HepG2 (cell line): ENCODE measurements around the gene NET1. TPM values are rescaled to one million over a fixed set of nuclear protein-coding genes. Genes with fewer than 3 reads are reported as not detected.

Source experiments
- ATAC-seq: fragments of 200-7000 bp; cut with Tn5 transposase; 3 replicates; pipeline ENCODE4 v1.9.1; 2020; ENCODE audit warnings: mild to moderate bottlenecking, moderate library complexity
- BruUV-seq: library from RNA; stranded (reverse); fragments of 400-500 nt; replicated peaks from 2 replicates; lab custom pipeline; 2021; lab: Mats Ljungman, UMichigan
- CTCF ChIA-PET: fragments of 300-600 bp; formaldehyde crosslinking; extraction: SDS; loops from one replicate; lab custom pipeline; 2021; ENCODE audit warnings: low total read pairs, inconsistent platforms, low intra/inter-chr PET ratio; lab: Yijun Ruan, JAX
- POLR2A ChIA-PET: fragments of 350-600 bp; sonication (Branson Sonifier 250); formaldehyde crosslinking; loops from one replicate; lab custom pipeline; 2020; ENCODE audit warnings: antibody characterized with exemption, inconsistent platforms; lab: Yijun Ruan, JAX
- DNase-seq: peaks from one replicate; pipeline ENCODE4 v3.0.0-alpha.2; 2015; ENCODE audit warnings: low spot score
- FAIRE-seq: peaks from 3 replicates; lab custom pipeline; 2011; peaks lifted over from hg19 to GRCh38; lab: Jason Lieb, UNC
- H2AFZ ChIP-seq: one replicate; pipeline ENCODE4 v1.6.1; 2011; ENCODE audit warnings: low read length, inconsistent platforms
- H3K27ac ChIP-seq: fragments of 300-600 bp; 3 replicates; pipeline ENCODE4 v1.8.0; 2011; ENCODE audit warnings: mixed run types, mild to moderate bottlenecking, mixed read lengths, low read length, inconsistent platforms; ENCODE audit not compliant: insufficient read depth; ENCODE audit errors: extremely low read length
- H3K27me3 ChIP-seq, 2 experiments: fragments of 200-600 bp in 1 of 2; 2 replicates in 1 of 2; 3 replicates in 1 of 2; pipeline versions ENCODE4 v1.6.0 to v1.8.0; 2011; ENCODE audit warnings: low read length in 2 of 2, mild to moderate bottlenecking in 2 of 2, moderate library complexity in 2 of 2, inconsistent platforms in 1 of 2; ENCODE audit not compliant: insufficient read depth in 2 of 2, control insufficient read depth in 1 of 2
- H3K36me3 ChIP-seq, 2 experiments: fragments of 200-600 bp in 1 of 2; replicated peaks in 1 of 2; 2 replicates in 1 of 2; 3 replicates in 1 of 2; pipeline versions ENCODE4 v1.5.1 to v1.8.0; 2011; ENCODE audit warnings: low read length in 2 of 2, inconsistent platforms in 1 of 2; ENCODE audit not compliant: insufficient read depth in 2 of 2, control insufficient read depth in 1 of 2
- H3K4me1 ChIP-seq: 2 replicates; pipeline ENCODE4 v1.5.1; 2012; ENCODE audit warnings: low read length, inconsistent platforms; ENCODE audit not compliant: insufficient read depth
- H3K4me2 ChIP-seq: 2 replicates; pipeline ENCODE4 v1.6.0; 2011; ENCODE audit warnings: low read depth, low read length, inconsistent platforms
- H3K4me3 ChIP-seq, 3 experiments: fragments of 200-600 bp in 1 of 3; sonication (generic), shearing (Covaris generic) in 1 of 3; replicated peaks in 1 of 3; 2 replicates each; pipeline ENCODE4 v1.5.1; 2011 to 2016; ENCODE audit warnings: low read length in 3 of 3, inconsistent platforms in 2 of 3, low read depth in 2 of 3, mild to moderate bottlenecking in 2 of 3, control low read depth in 1 of 3, mixed read lengths in 1 of 3; ENCODE audit not compliant: insufficient read depth in 1 of 3
- H3K79me2 ChIP-seq: one replicate; pipeline ENCODE4 v1.6.1; 2011; ENCODE audit warnings: low read length, inconsistent platforms; ENCODE audit not compliant: insufficient read depth
- H3K9ac ChIP-seq: 2 replicates; pipeline ENCODE4 v1.6.0; 2011; ENCODE audit warnings: mild to moderate bottlenecking, low read depth, low read length, inconsistent platforms; ENCODE audit not compliant: insufficient read depth
- H3K9me3 ChIP-seq: 2 replicates; pipeline ENCODE4 v1.5.1; 2012; ENCODE audit warnings: mild to moderate bottlenecking, low read length
- H4K20me1 ChIP-seq: 2 replicates; pipeline ENCODE4 v1.6.0; 2011; ENCODE audit warnings: inconsistent platforms, mild to moderate bottlenecking, low read length, moderate library complexity; ENCODE audit not compliant: insufficient read depth
- MXD4 ChIP-seq: IDR thresholded peaks from 2 replicates; pipeline ENCODE4 v1.6.1; 2016; ENCODE audit warnings: mild to moderate bottlenecking, missing biosample characterization, missing genetic modification reagents
- PAX8 ChIP-seq: sonication (generic); formaldehyde crosslinking; IDR thresholded peaks from 2 replicates; pipeline ENCODE4 v1.8.0; 2022; ENCODE audit warnings: mild to moderate bottlenecking, missing genetic modification reagents, borderline replicate concordance
- ZNF3 ChIP-seq: IDR thresholded peaks from 2 replicates; pipeline ENCODE4 v1.7.0; 2017; ENCODE audit warnings: inconsistent platforms
- ZNF709 ChIP-seq: sonication (generic); formaldehyde crosslinking; IDR thresholded peaks from 2 replicates; pipeline ENCODE4 v1.5.0; 2020; ENCODE audit warnings: mild to moderate bottlenecking, missing genetic modification reagents
- WGBS: methylation state at CpG from one replicate; pipeline ENCODE4 v1.1.6; 2017; ENCODE audit warnings: low lambda C conversion rate; 5-methylcytosine and 5-hydroxymethylcytosine counted together
- in situ Hi-C: cut with HindIII; loops from 2 replicates; pipeline ENCODE4 v1.10.0; 2017; ENCODE audit warnings: low pct_unique_long_range_greater_than_20kb; ENCODE audit not compliant: extremely low pct_ligation_motif_present
- intact Hi-C: fragments of 100-400 bp; cut with micrococcal nuclease; formaldehyde crosslinking; loops from one replicate; pipeline ENCODE4 v1.10.0; 2022; ENCODE audit not compliant: unreplicated experiment
- polyA plus RNA-seq, 8 experiments: library from polyadenylated mRNA; depleted of rRNA in 3 of 8; stranded (reverse) in 7 of 8; unstranded in 1 of 8; fragments of >200 nt; fragmentation: Illumina TruSeq in 4 of 8; extraction: Trizol in 4 of 8; gene quantifications; 2 replicates each; pipeline versions ENCODE4 v1.2.1 to v1.2.3, GENCODE V29; 2011 to 2016; ENCODE audit warnings: low read depth in 4 of 8, missing spikeins in 1 of 8, mixed read lengths in 1 of 8; ENCODE audit not compliant: insufficient read depth in 1 of 8
- total RNA-seq, 5 experiments: library from RNA; depleted of rRNA; stranded (reverse); fragments of >200 nt; fragmentation: Illumina TruSeq; extraction: Trizol; gene quantifications; 2 replicates each; pipeline ENCODE4 v1.2.3, GENCODE V29; 2016; ENCODE audit warnings: low read depth in 1 of 5
- TF ChIP-seq, protein P1 (sequence below): sonication (generic); formaldehyde crosslinking; IDR thresholded peaks from 2 replicates; pipeline ENCODE4 v1.4.0; 2020; ENCODE audit warnings: missing genetic modification reagents, borderline replicate concordance
- TF ChIP-seq, protein P2 (sequence below): sonication (generic); formaldehyde crosslinking; IDR thresholded peaks from 2 replicates; pipeline ENCODE4 v1.4.0; 2020; ENCODE audit warnings: mild to moderate bottlenecking, missing genetic modification reagents

Gene NET1
- total and polyA plus RNA-seq, 2 of the 13 experiments (the other 11 are each of a cell fraction or from before 2014, with no cell fraction given), result 48.1 to 65.8 TPM

DNA sequence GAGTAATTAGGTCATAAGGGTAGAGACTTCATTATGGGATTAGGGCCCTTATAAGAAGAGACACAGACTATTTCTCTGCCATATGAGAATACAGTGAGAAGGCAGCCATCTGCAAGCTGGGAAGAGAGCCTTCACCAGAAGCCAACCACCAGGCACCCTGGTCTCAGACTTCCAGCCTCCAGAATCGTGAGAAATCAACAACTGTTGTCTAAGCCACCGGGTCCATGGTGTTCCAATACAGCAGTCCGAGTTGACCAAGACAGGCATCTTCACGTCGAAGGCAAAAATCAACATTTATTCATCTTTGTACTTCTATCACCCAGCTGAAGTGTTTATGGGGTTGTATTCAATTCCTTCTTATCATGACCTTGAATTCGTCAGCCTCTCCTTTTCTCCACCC lies 13.0 kb upstream of the NET1 start:
- in situ Hi-C loops (loop anchor here (25.0 kb wide), 1 partner anchor 562 kb away; the partner anchor contains the start of gene AKR1E2), intact Hi-C loops (no loop called here)
- no peak overlapping the region for H3K4me2 ChIP-seq
- no peak for DNase-seq
- TF ChIP-seq, protein P1, sequence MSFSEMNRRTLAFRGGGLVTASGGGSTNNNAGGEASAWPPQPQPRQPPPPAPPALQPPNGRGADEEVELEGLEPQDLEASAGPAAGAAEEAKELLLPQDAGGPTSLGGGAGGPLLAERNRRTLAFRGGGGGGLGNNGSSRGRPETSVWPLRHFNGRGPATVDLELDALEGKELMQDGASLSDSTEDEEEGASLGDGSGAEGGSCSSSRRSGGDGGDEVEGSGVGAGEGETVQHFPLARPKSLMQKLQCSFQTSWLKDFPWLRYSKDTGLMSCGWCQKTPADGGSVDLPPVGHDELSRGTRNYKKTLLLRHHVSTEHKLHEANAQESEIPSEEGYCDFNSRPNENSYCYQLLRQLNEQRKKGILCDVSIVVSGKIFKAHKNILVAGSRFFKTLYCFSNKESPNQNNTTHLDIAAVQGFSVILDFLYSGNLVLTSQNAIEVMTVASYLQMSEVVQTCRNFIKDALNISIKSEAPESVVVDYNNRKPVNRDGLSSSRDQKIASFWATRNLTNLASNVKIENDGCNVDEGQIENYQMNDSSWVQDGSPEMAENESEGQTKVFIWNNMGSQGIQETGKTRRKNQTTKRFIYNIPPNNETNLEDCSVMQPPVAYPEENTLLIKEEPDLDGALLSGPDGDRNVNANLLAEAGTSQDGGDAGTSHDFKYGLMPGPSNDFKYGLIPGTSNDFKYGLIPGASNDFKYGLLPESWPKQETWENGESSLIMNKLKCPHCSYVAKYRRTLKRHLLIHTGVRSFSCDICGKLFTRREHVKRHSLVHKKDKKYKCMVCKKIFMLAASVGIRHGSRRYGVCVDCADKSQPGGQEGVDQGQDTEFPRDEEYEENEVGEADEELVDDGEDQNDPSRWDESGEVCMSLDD (CRISPR knock-in tag), result no peak
- no peak for TF ChIP-seq ZNF709 (CRISPR knock-in tag)
- no peak for TF ChIP-seq ZNF3 (CRISPR knock-in tag)
- TF ChIP-seq, protein P2, sequence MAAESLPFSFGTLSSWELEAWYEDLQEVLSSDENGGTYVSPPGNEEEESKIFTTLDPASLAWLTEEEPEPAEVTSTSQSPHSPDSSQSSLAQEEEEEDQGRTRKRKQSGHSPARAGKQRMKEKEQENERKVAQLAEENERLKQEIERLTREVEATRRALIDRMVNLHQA (CRISPR knock-in tag), result no peak
- no peak for TF ChIP-seq MXD4 (CRISPR knock-in tag)
- no peak for TF ChIP-seq PAX8 (CRISPR knock-in tag)
- no peaks in the 10 kb centered on the region for H3K79me2 ChIP-seq
- no peak overlapping the region for H2AFZ ChIP-seq
- no peaks in the 10 kb centered on the region for H3K9me3 ChIP-seq
- ATAC-seq, result no peak
- H3K4me3 ChIP-seq, result no peak overlapping the region
- H4K20me1 ChIP-seq, result no peaks in the 10 kb centered on the region
- BruUV-seq, result no TSS peak
- no peaks in the 10 kb centered on the region for H3K36me3 ChIP-seq
- no peak overlapping the region for H3K9ac ChIP-seq
- ChIA-PET POLR2A (no interaction called here), CTCF (no interaction called here)
- WGBS, result 34% methylated on average over 6 of the region's 6 CpGs
- 0 out of 2 replicates have a peak, but pooled peaks cover 2% of the 10 kb centered on the region for H3K4me1 ChIP-seq
- FAIRE-seq, result no peak
- peaks cover 2 to 13% of the 10 kb centered on the region in 2 experiments; a peak in 3 of 5 replicates for H3K27me3 ChIP-seq
- H3K27ac ChIP-seq, result no peak overlapping the region
